Peyer's patch (tissue), 4 donors: ENCODE data around the gene CTPS2.

Experiments used
- CTCF ChIP-seq, 6 experiments: fragments of 450-650 bp in 4 of 6; fragments of 200-600 bp in 2 of 6; sonication (generic) in 1 of 6; IDR thresholded peaks; one replicate each; pipeline ENCODE4 v1.5.1; 2017 to 2019; ENCODE audit warnings: antibody characterized with exemption in 6 of 6, mild to moderate bottlenecking in 3 of 6, moderate library complexity in 1 of 6
- POLR2A ChIP-seq, 2 donors: fragments of 450-650 bp; IDR thresholded peaks; one replicate each; pipeline ENCODE4 v1.5.1; 2017; ENCODE audit warnings: antibody characterized with exemption in 2 of 2, mild to moderate bottlenecking in 2 of 2, moderate library complexity in 2 of 2

- TF ChIP-seq POLR2A (IDR thresholded peaks at IDR 0.05): no peak
- TF ChIP-seq CTCF (IDR thresholded peaks at IDR 0.05): no peak
These were observed 83.4 kb downstream of the CTPS2 start for GRCh38 chrX:16628946-16629595.
